HG02938 (cell line): ENCODE results near the gene PRDM8.
"Not testable (repeated sequence)": the region's sequence is repeated elsewhere in the genome, so short reads cannot be mapped to it uniquely, and the experiment has no call there.

Experiments
- ATAC-seq: cut with Tn5 transposase; IDR thresholded peaks from one replicate; pipeline ENCODE4 v1.9.1; 2021; ENCODE audit warnings: mild to moderate bottlenecking, moderate library complexity; ENCODE audit not compliant: unreplicated experiment

PRDM8 gene

GRCh38 chr4:80196922-80197573 lies at the start of gene PRDM8:
PRDM8 (plus strand) TSS chr4:80197503; CDS start chr4:80200081, 2,578 bp downstream.
- ATAC-seq, result no peak

- ATAC-seq, result no peak
Measured at GRCh38 chr4:80150387-80151180, 46.7 kb upstream of the PRDM8 start.

GRCh38 chr4:80151981-80152380 lies 45.3 kb upstream of the PRDM8 start:
- ATAC-seq, result no peak

GRCh38 chr4:80153874-80154544 lies 43.3 kb upstream of the PRDM8 start:
- no peak for ATAC-seq

- no peak for ATAC-seq
Measured at GRCh38 chr4:80154545-80154933, 42.8 kb upstream of the PRDM8 start.

GRCh38 chr4:80155316-80155982 lies 41.9 kb upstream of the PRDM8 start:
- no peak for ATAC-seq

GRCh38 chr4:80156410-80156809 lies 40.9 kb upstream of the PRDM8 start:
- no peak for ATAC-seq

GRCh38 chr4:80161413-80162058 lies 35.8 kb upstream of the PRDM8 start:
- no peak for ATAC-seq

GRCh38 chr4:80162418-80162817 lies 34.9 kb upstream of the PRDM8 start:
- ATAC-seq, result no peak

- no peak for ATAC-seq
Measured at GRCh38 chr4:80165855-80166254, 31.4 kb upstream of the PRDM8 start.

- no peak for ATAC-seq
Measured at GRCh38 chr4:80171251-80171650, 26.1 kb upstream of the PRDM8 start.

GRCh38 chr4:80171656-80172055 lies 25.6 kb upstream of the PRDM8 start:
- ATAC-seq, result no peak

GRCh38 chr4:80172203-80172602 lies 25.1 kb upstream of the PRDM8 start:
- peak; percentile 62 for ATAC-seq

- peak; percentile 74 for ATAC-seq
Measured at GRCh38 chr4:80173401-80173800, 23.9 kb upstream of the PRDM8 start.

- ATAC-seq, result no peak
Measured at GRCh38 chr4:80173841-80174240, 23.5 kb upstream of the PRDM8 start.

GRCh38 chr4:80177793-80178192 lies 19.5 kb upstream of the PRDM8 start:
- ATAC-seq, result not testable (repeated sequence)

- ATAC-seq, result no peak
Measured at GRCh38 chr4:80178964-80179363, 18.3 kb upstream of the PRDM8 start.

- no peak for ATAC-seq
Measured at GRCh38 chr4:80179637-80180161, 17.6 kb upstream of the PRDM8 start.

- no peak for ATAC-seq
Measured at GRCh38 chr4:80180743-80181142, 16.6 kb upstream of the PRDM8 start.

GRCh38 chr4:80182237-80182866 lies 15.0 kb upstream of the PRDM8 start:
- ATAC-seq, result peak; percentile 34
